CD4-positive, alpha-beta T cell treated with Interleukin-4 for 1 hour (primary cell): Measurements from ENCODE around the gene ATF6.
"Not testable (repeated sequence)": the region's sequence is repeated elsewhere in the genome, so short reads cannot be mapped to it uniquely, and the experiment has no call there.

ENCODE experiments used
- DNase-seq, 2 donors: peaks; one replicate each; pipeline ENCODE4 v3.0.0-alpha.2; 2020 to 2022

The ATF6 gene, protein sequence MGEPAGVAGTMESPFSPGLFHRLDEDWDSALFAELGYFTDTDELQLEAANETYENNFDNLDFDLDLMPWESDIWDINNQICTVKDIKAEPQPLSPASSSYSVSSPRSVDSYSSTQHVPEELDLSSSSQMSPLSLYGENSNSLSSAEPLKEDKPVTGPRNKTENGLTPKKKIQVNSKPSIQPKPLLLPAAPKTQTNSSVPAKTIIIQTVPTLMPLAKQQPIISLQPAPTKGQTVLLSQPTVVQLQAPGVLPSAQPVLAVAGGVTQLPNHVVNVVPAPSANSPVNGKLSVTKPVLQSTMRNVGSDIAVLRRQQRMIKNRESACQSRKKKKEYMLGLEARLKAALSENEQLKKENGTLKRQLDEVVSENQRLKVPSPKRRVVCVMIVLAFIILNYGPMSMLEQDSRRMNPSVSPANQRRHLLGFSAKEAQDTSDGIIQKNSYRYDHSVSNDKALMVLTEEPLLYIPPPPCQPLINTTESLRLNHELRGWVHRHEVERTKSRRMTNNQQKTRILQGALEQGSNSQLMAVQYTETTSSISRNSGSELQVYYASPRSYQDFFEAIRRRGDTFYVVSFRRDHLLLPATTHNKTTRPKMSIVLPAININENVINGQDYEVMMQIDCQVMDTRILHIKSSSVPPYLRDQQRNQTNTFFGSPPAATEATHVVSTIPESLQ

DNA sequence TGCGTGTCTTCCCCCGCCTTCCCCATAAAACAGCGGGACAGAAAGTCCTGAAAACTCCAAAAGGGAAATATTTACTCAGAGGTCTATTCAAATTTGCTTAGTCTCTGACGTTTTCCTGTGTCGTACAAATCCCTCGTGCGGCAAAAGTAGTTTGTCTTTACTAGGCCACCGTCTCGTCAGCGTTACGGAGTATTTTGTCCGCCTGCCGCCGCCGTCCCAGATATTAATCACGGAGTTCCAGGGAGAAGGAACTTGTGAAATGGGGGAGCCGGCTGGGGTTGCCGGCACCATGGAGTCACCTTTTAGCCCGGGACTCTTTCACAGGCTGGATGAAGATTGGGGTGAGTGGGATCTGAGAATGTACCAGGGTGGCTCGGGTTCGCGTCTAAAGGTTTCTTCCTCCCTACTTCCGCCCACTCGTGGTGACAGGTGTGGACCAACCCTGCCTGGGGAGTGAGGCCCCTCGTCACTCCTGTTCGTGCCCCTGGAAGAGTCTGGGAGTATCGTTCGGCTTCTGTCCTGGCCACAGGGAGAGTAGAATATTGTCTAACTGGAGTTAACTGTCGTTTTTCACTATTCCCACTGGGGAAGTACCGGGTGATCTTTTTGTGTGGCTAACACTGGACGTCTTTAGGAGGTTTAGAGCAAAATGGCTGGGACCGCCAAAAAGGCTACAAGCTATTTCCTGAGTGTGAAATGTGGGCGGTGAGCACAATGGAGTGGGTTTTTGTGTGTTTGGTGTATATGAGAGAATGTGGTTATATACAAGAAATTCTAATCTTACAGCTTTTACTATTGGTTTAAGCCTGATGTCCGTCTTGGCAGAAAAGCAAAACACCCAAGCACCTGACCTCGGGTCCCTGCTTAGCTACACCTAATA is at the start of gene ATF6:
ATF6 (plus strand) TSS at position 219 of the 880 bp plus-strand sequence; CDS start at position 260, 41 bp downstream.
- peak; percentile 86 to 90 for DNase-seq

DNA sequence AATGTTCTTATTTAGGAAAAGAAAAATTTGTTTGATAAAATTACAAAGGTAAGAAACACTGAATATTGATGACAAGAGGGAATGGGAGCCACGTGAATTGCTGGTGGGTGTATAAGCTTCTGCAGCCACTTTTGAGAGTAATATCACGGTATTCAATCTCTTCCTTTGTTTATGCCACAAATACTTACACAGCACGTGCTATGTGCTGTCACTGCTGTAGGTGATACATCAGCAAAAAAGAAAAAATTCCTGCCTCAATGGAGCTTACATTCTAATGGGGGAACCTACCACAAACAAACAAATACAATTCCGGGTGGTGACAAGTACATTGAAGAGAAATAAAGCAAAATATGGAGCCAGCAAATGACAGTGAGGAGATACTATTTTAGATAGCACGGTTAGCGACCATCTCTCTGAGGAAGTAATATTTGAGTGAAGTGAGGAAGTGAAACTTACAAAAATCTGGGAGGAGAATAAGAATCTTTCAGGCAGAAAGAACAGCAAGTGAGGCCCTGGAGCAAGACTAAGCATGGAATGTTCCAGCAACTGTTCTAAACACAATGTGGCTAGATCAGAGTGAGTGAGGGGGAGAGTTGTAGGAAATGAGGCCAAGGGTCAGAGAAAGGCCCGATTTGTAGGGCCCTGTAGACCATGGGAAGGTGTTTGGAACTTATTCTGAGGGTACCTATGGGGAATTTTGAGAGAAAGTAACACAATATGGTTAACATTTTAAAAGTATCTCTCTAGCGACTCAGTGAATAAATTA is 47.4 kb upstream of the ATF6 start:
- DNase-seq = no peak

DNA sequence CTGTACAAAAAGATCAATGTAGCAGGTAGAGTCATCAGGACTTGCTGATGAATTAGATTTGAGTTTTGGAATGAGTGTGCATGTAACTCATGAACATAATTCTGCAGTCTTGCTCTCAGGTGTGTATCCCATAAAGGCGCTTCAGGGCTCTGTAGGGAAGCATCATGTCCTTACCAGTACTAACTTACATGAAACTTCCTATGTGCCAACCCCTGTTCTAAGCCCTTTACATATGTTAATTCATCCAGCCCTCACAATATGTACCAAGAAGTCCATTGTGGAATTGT is 46.9 kb upstream of the ATF6 start:
- DNase-seq = no peak

DNA sequence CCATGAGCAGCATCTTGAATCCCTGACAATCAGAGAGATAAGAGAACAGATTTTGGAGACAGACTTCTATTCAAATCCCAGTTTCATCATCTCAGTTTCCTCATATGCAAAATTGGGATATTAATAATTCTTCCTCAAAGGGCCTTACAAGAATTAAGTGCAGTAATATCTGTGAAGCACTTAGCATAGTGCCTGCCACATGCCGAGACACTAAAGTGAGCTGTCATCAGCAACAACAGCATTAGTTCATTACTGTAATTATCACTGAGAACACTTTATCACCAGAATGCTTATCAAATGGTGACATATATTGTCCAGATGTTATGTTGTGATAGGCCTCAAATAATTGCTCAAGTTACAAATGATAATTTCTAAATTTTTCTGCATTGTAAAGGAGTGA is 45.7 kb upstream of the ATF6 start:
- DNase-seq = no peak

DNA sequence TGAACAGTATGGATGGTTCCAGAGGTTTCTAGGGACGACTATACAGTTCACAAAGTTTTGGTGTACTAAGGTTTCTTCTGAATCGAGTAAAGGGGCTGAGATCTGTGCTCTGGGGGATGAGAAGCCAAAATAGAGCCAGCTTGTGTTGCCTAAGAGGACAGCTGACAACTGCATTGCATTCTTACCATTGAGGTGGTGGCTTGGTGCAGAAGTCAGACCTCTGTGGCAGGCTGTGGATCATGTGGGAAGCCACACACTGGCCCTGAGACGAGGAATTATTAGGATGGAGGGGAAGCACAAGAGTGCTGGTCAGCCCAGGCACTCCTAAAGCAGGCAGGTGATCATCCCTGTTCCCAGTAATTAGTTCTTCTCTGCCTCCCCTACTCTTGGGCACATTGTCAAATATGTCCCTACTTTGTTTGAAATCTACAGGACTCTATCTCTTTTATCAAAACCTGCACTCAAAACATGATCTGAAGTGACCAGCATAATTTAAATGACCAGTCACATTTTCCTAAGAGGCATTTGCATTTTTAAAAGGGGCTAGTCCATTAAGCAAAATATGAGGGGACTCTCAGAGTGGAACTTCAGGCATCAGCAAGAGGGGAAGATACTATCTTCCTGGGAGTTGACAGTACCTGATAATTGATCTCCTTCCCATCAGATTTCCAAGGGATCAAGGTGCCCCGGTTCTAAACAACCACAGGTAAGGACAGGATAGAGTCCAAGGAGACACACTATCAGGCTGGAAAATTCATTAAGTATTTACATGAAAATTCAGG is 45.0 kb upstream of the ATF6 start, which contains the start of gene FCRLB:
FCRLB (plus strand) TSS at position 589 of the 782 bp plus-strand sequence. CDS start 1,129 bp downstream, outside the sequence.
- no peak for DNase-seq

DNA sequence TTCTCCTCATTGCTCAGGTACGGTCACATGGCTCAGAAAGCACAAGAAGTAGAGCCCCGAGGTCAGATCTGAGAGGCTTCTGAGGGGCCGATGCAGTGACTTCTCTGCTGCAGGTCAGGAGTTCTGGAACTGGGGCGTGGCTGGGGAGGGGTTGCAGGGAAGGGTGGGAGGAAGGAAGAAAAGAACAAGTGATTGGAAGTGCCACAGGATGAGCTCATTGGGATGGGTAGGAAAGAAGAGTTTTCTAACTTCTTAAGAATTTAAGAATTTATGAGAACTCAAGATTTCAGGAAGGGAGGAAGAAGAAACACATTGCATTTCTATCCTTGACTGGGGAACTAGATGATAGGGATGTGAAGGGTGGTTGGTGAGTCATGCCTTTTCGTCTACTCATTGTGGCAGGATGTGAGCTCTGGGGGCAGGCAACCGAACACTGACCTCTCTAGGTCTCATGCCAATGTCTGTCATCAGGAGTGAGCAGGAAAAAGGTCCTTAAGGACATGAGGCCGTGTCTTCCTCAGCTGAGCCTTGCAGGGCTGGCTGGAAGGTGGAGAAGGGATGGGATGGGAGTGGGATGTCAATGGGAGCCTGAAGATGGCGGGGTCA is 44.3 kb upstream of the ATF6 start:
- DNase-seq = peak in 1 of 2 donors; percentile 56

DNA sequence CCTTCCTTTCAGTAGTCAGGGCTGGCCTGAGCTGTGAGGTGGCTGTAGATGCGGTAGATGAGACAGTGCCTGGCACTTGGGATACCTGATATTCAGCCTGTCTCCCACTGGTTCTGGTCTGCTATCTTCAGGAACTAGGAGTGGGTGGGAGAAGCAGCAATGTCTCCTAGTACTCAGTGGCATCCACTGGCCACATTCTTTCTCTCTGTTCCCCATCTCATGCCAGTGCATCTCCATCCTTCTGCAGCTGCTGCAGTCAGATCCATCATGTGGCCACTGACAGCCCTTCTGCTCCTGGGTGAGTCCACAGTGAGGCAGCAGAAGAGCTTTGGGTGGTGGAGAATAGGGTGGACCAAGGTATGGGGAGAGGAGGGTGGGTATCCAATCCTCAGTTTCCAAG is 43.7 kb upstream of the ATF6 start:
- DNase-seq = no peak

DNA sequence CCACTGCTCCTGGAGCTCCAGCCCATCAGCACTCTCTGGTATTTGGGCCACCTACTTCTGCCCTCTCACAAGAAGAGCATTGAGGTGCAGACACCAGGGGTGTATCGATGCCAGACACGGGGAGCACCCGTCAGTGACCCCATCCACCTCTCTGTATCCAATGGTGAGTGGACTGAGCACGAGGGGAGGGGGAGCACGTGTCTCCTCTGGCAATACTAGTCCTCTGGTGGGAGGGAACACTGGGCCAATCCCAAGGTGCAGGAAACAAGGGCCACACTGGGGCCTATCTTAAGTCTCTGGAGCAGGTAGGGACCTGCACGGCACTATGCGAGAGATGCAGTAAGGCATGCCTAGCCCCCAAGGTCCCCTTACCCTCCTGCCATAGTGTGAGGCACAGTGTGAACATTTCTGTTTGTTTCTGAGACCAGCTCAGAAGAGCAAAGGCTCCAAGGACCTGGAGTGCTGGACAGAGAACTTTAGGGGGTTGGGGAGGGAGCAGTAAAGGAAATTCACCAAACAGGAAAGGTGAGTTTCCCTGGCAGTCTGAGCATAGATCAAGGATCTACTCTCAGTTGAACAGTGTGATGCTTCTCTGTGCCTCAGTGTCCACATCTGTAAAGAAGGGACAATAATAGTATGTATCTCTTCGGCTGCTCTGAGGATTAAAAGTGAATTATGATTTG is 42.5 kb upstream of the ATF6 start:
- DNase-seq = no peak

DNA sequence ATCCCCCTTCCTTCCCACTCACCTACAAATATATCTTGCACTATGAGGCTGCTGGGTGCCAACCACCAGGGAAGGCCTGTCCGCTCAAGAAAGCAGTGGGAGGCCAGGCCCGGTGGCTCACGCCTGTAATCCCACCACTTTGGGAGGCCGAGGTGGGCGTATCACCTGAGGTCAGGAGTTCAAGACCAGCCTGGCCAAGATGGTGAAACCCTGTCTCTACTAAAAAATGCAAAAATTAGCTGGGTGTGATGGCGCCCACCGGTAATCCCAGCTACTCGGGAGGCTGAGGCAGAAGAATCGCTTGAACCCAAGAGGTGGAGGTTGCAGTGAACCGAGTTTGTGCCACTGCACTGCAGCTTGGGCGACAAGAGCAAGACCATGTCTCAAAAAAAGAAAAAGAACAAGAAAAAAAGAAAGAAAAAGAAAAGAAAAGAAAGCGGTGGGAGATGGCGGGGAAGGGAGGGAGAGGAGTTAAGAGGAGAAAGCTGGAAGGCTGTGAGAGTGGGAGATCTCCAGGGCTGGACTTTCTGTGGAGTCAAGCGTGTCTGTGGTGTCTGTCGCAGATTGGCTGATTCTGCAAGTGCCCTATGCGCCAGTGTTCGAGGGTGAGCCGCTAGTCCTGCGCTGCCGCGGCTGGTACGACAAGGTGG is 40.7 kb upstream of the ATF6 start:
- DNase-seq = not testable (repeated sequence)

DNA sequence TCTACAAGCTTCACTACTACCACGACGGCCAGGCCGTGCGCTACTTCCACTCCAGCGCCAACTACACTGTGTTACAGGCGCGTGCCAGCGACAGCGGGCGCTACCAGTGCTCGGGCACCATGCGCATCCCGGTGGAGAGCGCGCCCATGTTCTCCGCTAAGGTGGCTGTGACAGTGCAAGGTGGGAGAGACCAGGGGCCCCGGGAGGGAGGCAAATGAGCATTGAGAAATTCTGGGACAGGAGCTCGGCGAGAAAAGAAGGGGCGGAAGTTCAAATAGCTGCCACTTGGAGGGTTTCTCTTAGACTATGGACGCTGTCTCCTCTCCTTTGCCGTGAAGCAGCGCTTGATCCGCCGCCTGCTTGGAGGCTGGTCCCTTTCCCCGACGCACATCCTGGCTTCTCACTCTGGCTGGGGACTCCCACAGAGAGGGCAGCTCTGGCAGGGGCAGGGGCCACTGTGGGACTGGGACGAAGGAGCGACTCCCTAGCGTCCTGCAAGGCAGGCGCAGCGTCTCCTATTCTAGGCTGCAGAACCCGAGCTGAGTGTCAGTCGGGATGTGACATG is 40.1 kb upstream of the ATF6 start:
- peak in 1 of 2 donors; percentile 28 for DNase-seq

DNA sequence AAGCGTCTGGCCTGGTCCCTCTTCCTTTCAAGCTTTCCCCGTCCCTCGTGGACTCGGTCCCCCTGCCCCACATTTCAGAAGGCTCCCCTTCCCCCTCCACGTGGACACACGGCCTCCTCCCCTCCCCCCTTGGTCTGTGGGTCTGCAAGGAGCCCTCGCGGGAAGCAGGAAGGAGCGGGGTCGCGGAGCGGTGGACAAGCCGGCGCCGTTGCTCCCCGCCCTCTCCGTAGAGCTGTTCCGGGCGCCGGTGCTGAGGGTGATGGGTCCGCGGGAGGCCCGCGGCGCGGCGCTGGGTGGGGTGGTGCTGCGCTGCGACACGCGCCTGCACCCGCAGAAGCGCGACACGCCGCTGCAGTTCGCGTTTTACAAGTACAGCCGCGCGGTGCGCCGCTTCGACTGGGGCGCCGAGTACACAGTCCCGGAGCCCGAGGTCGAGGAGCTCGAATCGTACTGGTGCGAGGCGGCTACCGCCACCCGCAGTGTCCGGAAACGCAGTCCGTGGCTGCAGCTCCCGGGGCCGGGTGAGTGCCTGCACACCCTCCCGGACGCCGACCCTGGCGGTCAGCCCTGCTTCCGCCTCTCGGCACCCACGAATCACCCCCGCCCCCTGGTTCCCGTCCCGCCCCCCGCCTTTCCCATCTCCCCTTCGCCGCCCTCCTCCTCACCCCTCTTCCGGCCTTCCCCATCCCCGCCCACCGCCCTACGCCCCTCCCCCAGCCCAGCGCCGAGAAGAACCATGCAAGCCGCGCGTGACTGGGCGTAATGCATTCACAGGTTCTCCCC is 39.5 kb upstream of the ATF6 start:
- DNase-seq = peak; percentile 76 to 79

DNA sequence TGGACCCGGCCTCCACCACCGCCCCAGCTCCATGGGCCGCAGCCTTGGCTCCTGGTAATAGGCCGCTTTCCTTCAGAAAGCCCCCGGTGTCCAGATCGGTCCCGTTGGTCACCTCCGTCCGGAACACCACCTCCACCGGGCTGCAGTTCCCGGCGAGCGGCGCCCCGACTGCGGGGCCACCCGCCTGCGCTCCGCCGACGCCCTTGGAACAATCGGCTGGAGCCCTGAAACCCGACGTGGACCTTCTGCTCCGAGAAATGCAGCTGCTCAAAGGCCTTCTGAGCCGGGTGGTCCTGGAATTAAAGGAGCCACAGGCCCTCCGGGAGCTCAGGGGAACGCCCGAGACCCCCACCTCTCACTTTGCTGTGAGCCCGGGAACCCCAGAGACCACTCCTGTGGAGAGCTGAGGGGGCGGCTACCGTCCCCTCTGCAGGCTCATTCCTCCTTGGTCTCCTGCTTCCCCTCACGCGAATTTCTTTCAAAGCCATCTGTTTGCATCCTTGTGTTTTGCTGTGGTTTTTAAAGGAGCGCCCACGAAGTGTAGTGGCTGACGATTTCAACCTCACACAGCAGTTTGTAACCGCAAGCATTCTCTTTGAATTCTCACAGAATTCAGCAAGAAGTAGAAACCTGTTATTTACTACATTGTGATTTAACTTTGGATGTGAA is 38.7 kb upstream of the ATF6 start:
- peak; percentile 32 to 67 for DNase-seq

DNA sequence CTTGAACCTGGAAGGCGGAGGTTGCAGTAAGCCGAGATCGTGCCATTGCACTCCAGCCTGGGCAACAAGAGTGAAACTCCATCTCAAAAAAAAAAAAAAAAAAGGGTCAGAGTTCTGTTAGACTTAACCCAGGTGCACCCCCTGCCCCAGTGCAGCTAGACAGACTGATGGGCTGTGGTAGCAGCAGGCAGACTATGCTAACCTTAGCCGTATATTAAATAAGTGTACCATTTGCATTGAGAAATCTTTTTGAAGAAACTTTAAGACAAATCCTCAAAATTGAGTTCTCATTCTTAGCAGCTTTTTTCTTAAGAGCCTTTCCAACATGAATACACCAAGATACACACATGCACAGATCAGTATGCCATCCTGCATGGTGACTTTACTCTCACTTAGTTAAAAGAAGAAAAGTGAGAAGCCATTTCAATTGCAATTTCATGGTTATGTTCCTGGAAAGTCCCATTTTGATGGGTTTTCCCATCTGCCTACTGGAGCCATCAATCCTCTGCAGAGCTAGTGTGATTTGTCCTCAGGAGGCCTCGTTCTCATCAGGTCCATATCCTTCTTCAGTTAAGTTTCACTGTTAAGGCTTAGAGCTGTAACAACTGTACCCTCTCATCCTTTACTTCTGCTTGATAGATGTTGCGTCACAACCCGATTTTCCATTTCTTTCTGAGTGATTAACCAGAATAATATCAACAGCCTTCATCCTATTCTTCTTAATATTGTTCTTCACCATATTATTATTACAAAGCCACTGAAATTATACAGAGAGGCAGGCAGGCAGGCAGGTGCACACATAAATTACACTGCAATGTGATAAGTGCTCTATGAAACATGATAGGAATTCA is 37.5 kb upstream of the ATF6 start:
- no peak for DNase-seq

DNA sequence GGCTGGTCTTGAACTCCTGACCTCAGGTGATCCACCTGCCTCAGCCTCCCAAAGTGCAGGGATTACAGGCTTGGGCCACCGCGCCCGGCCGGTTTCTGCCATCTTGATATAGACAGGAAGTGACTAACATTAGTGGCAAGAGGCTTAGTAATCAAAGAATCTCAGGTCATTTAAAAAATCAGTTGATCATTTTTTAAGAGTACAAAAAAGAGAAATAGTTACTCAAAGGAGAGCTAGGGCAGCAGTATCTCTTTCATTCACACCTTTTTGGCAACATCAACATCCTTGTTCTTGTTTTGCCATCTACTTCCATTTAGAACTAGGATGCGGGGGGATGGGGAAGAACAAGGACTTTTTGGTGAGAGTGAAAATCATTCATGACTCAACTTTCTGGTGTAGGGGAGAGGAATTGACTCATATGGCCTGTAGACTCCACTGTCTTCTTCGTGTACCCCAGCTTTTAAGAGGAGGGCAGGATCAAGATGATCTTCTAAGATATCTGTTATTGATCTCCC is 36.0 kb upstream of the ATF6 start:
- no peak for DNase-seq

DNA sequence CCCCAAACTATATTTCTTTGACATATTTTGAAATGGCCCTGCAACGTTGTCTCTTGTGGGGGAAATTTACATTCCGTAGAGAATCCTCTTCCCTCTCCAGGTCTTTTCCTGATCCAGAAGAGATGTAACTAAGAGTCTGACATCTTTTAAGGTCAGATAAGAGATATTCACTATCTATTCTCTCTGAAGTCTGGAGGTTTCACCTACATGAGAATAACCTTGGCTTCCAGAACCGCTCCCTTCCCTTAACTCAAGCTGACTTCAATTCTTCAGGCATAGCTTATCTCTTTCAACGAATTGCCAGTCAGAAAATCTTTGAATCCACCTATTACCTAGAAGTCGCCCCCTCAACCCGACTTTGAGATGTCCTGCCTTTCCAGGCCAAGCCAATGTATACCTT is 34.9 kb upstream of the ATF6 start:
- no peak for DNase-seq

DNA sequence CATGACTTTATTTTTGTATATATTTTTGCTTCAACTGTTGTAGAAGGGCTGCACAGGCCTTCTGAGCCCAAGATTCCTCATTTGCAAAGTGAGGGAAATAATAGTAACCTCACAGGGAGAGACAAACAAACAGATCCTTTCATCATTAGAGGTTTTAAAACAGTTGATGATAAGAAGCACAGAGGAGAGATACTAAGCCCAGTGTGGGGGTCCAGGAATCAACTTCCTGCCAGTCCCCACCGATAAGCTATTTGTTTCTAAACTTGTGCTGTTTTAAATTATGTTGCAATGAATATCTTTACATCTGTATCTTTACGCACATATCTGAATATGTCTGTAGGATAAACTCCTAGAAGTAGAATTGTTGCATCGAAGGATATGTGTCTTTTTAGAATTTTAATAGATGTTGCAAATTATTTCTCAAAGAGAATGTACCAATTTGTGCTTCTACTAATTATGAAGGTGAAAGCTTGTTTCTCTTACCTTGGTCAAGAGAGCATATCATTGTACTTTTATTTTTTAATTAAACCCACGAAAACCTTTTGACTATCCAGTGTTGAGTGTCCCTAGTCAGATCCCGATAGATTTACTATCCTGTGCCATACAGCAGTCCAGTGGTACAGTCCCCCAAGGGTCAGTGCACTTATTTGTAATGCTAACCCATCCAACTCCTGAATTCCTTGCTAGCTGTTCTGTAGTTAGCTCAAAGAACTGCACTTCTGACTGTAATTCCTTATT is 34.0 kb upstream of the ATF6 start:
- no peak for DNase-seq
